SK-N-SH (cell line): ENCODE data around the gene SVBP. TPM values are rescaled to one million over a fixed set of nuclear protein-coding genes. Genes with fewer than 3 reads are reported as not detected.

Experiments used
- CTCF ChIA-PET: fragments of 300-600, 350-600 bp; formaldehyde crosslinking; extraction: SDS; loops from one replicate; lab custom pipeline; 2021; lab: Yijun Ruan, JAX
- POLR2A ChIA-PET: fragments of 350-600 bp; sonication (Branson Sonifier 250); formaldehyde crosslinking; extraction: SDS; loops from one replicate; lab custom pipeline; 2020; ENCODE audit warnings: antibody characterized with exemption, inconsistent platforms; lab: Yijun Ruan, JAX
- DNase-seq: peaks from one replicate; pipeline ENCODE4 v3.0.0; 2012
- H2AFZ ChIP-seq: fragments of 200-600 bp; sonication (generic); 2 replicates; pipeline ENCODE4 v1.8.1; 2016; ENCODE audit warnings: antibody characterized with exemption, mild to moderate bottlenecking, low read depth
- H3F3A ChIP-seq: fragments of 200-600 bp; sonication (generic); replicated peaks from 2 replicates; pipeline ENCODE3; 2016; ENCODE audit warnings: antibody characterized with exemption, mild to moderate bottlenecking; ENCODE audit not compliant: insufficient read depth
- H3K27ac ChIP-seq, 2 experiments: fragments of 200-500 bp in 1 of 2; fragments of 200-600 bp in 1 of 2; sonication (Bioruptor generic) in 1 of 2; sonication (generic), shearing (Covaris generic) in 1 of 2; 2 replicates each; pipeline versions ENCODE4 v1.5.1 to v1.6.1; 2014 to 2016; ENCODE audit warnings: low read depth in 2 of 2, inconsistent platforms in 1 of 2, low read length in 1 of 2, mild to moderate bottlenecking in 1 of 2, mixed read lengths in 1 of 2
- H3K27me3 ChIP-seq: fragments of 200-600 bp; sonication (generic), shearing (Covaris generic); 2 replicates; pipeline ENCODE4 v1.6.1; 2016; ENCODE audit warnings: mixed run types; ENCODE audit not compliant: insufficient read depth
- H3K36me3 ChIP-seq, 2 experiments: fragments of 200-500 bp in 1 of 2; fragments of 200-600 bp in 1 of 2; sonication (Bioruptor generic) in 1 of 2; sonication (generic) in 1 of 2; replicated peaks in 1 of 2; 2 replicates each; pipeline versions ENCODE3 to v1.5.1; 2014 to 2016; ENCODE audit warnings: low read length in 1 of 2, mild to moderate bottlenecking in 1 of 2; ENCODE audit not compliant: insufficient read depth in 2 of 2, control insufficient read depth in 1 of 2
- H3K4me1 ChIP-seq, 2 experiments: fragments of 200-500 bp in 1 of 2; fragments of 200-600 bp in 1 of 2; sonication (Bioruptor generic) in 1 of 2; sonication (generic), shearing (Covaris generic) in 1 of 2; 2 replicates each; pipeline versions ENCODE4 v1.5.1 to v1.6.1; 2014 to 2016; ENCODE audit warnings: low read depth in 1 of 2, low read length in 1 of 2, mixed run types in 1 of 2; ENCODE audit not compliant: insufficient read depth in 2 of 2, control insufficient read depth in 1 of 2
- H3K4me2 ChIP-seq: fragments of 200-600 bp; sonication (generic), shearing (Covaris generic); 2 replicates; pipeline ENCODE4 v1.6.1; 2017; ENCODE audit warnings: mixed run types
- H3K4me3 ChIP-seq, 2 experiments: fragments of 200-500 bp in 1 of 2; fragments of 200-600 bp in 1 of 2; sonication (Bioruptor generic) in 1 of 2; sonication (generic), shearing (Covaris generic) in 1 of 2; 2 replicates each; pipeline versions ENCODE4 v1.5.1 to v1.8.1; 2014 to 2016; ENCODE audit warnings: low read depth in 2 of 2, inconsistent platforms in 1 of 2, low read length in 1 of 2, mild to moderate bottlenecking in 1 of 2, mixed read lengths in 1 of 2, moderate library complexity in 1 of 2
- H3K79me2 ChIP-seq: fragments of 200-600 bp; sonication (generic); 2 replicates; pipeline ENCODE4 v1.8.1; 2017; ENCODE audit warnings: mild to moderate bottlenecking; ENCODE audit not compliant: insufficient read depth
- H3K9ac ChIP-seq: fragments of 200-600 bp; sonication (generic); 2 replicates; pipeline ENCODE4 v1.6.1; 2017; ENCODE audit warnings: mixed run types
- H3K9me2 ChIP-seq: fragments of 200-600 bp; sonication (generic); 2 replicates; pipeline ENCODE4 v1.6.1; 2017; ENCODE audit warnings: mixed run types
- H3K9me3 ChIP-seq: fragments of 200-600 bp; sonication (generic); 2 replicates; pipeline ENCODE4 v1.6.1; 2017; ENCODE audit warnings: mixed run types, mild to moderate bottlenecking, moderate library complexity
- H4K20me1 ChIP-seq: fragments of 200-600 bp; sonication (generic); 2 replicates; pipeline ENCODE4 v1.6.1; 2017; ENCODE audit warnings: mild to moderate bottlenecking, mixed run types; ENCODE audit not compliant: insufficient read depth
- CTCF ChIP-seq: fragments of 200-600 bp; sonication (generic); IDR thresholded peaks from 2 replicates; pipeline ENCODE4 v1.6.1; 2017; ENCODE audit warnings: antibody characterized with exemption, mild to moderate bottlenecking, moderate library complexity
- EP300 ChIP-seq, 2 experiments: IDR thresholded peaks; 2 replicates each; pipeline versions ENCODE4 v1.4.0 to v1.6.1; 2012; ENCODE audit warnings: borderline replicate concordance in 1 of 2, low read depth in 1 of 2, low read length in 1 of 2
- GATA2 ChIP-seq: sonication (generic); formaldehyde crosslinking; IDR thresholded peaks from 2 replicates; pipeline ENCODE4 v1.5.0; 2020; ENCODE audit warnings: mild to moderate bottlenecking, missing genetic modification reagents
- JUND ChIP-seq: IDR thresholded peaks from 2 replicates; pipeline ENCODE4 v1.4.0; 2012
- MXI1 ChIP-seq: IDR thresholded peaks from 2 replicates; pipeline ENCODE4 v1.6.1; 2012; ENCODE audit warnings: mild to moderate bottlenecking, low read depth, low read length, improper control_type of control experiment
- POLR2AphosphoS5 ChIP-seq: IDR thresholded peaks from 2 replicates; pipeline ENCODE4 v1.6.1; 2012; ENCODE audit warnings: low read depth, low read length
- RCOR1 ChIP-seq: fragments of 150-350 bp; IDR thresholded peaks from 2 replicates; pipeline ENCODE4 v1.6.1; 2017; ENCODE audit warnings: antibody characterized with exemption, low read length
- SIN3A ChIP-seq: IDR thresholded peaks from 2 replicates; pipeline ENCODE4 v1.6.1; 2012; ENCODE audit warnings: low read depth, mild to moderate bottlenecking, low read length, moderate library complexity, borderline replicate concordance
- SMC3 ChIP-seq: IDR thresholded peaks from 2 replicates; pipeline ENCODE4 v1.6.1; 2012; ENCODE audit warnings: low read depth, low read length, improper control_type of control experiment
- TAF1 ChIP-seq: IDR thresholded peaks from 2 replicates; pipeline ENCODE4 v1.6.1; 2012; ENCODE audit warnings: low read depth, mild to moderate bottlenecking, low read length, moderate library complexity, borderline replicate concordance
- WGBS: methylation state at CpG from one replicate; pipeline ENCODE4 v1.1.6; 2017; ENCODE audit warnings: low lambda C conversion rate; 5-methylcytosine and 5-hydroxymethylcytosine counted together
- polyA plus RNA-seq, 3 experiments: library from polyadenylated mRNA; depleted of rRNA; stranded (reverse); fragments of >200 nt; gene quantifications; 2 replicates each; pipeline ENCODE4 v1.2.3, GENCODE V29; 2012
- TF ChIP-seq, protein P1 (sequence below): IDR thresholded peaks from 2 replicates; pipeline ENCODE4 v1.4.0; 2012; ENCODE audit warnings: low read depth, borderline replicate concordance
- TF ChIP-seq, protein P2 (sequence below): IDR thresholded peaks from 2 replicates; pipeline ENCODE4 v1.4.0; 2012; ENCODE audit warnings: low read depth, borderline replicate concordance

Gene SVBP
- polyA plus RNA-seq, 1 of the 3 experiments (the other 2 are of a cell fraction), result 18.6 TPM

GRCh38 chr1:42783092-42783491, 34.1 kb downstream of the SVBP start:
- POLR2A ChIA-PET, result interaction anchor here (2.4 kb wide), 1 partner anchor 16 kb away, joined by 7 read pairs; the partner anchor contains the start of genes C1orf50 and P3H1
- CTCF ChIA-PET, result interaction anchor here (0.8 to 4.4 kb wide), 7 partner anchors 16 to 467 kb away, joined by 3 to 33 read pairs (median 3); no protein-coding TSS in a partner anchor

DNA sequence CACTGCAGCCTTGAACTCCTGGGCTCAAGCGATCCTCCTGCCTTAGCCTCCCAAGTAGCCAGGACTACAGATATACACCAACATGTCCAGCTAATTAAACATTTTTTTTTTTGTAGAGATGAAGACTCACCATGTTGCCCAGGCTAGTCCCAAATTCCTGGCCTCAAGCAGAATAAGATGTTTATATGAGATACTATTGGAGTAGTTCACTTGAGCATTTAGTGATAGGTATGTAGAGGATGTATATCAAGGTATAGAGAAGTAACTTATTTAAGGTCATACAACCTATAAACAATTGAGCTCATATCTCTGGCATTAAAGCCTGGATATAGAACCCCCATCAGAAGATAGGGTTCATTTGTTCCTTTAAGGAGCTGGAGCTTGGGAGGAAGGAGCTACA, 37.0 kb downstream of the SVBP start:
- Histone ChIP-seq H4K20me1 (no peaks in the 10 kb centered on the region), H3K9me2 (no peaks in the 10 kb centered on the region), H3K4me1 (no peaks in the 10 kb centered on the region), H3K4me3 (no peak overlapping the region), H3F3A (no peaks in the 10 kb centered on the region), H3K4me2 (no peak overlapping the region)
- TF ChIP-seq SIN3A (no peak), CTCF (no peak), EP300 (IDR thresholded peaks at IDR 0.05; ENCODE audit: borderline replicate concordance in 1 of 2, low read depth in 1 of 2, low read length in 1 of 2) (no peak)
- TF ChIP-seq, protein P1, sequence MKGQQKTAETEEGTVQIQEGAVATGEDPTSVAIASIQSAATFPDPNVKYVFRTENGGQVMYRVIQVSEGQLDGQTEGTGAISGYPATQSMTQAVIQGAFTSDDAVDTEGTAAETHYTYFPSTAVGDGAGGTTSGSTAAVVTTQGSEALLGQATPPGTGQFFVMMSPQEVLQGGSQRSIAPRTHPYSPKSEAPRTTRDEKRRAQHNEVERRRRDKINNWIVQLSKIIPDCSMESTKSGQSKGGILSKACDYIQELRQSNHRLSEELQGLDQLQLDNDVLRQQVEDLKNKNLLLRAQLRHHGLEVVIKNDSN, result no peak
- TF ChIP-seq, all 33 proteins: peak for 0
- POLR2A ChIA-PET, result no interaction called here
- WGBS, result 94% methylated on average over 1 of the region's 1 CpG
- Histone ChIP-seq H3K27me3 (no peaks in the 10 kb centered on the region), H2AFZ (no peak overlapping the region), H3K36me3 (peaks cover 44 to 47% of the 10 kb centered on the region in 2 experiments), H3K9ac (no peak overlapping the region), H3K9me3 (no peaks in the 10 kb centered on the region), H3K27ac (no peak overlapping the region), H3K79me2 (no peaks in the 10 kb centered on the region; the same call in 1 of the 2 replicates)
- CTCF ChIA-PET, result interaction anchor here (1.0 to 4.9 kb wide), 5 partner anchors 9 to 292 kb away, joined by 3 to 118 read pairs (median 7); no protein-coding TSS in a partner anchor
- DNase-seq, result no peak

More at GRCh38 chr1:42783092-42783491, 34.1 kb downstream of the SVBP start:
- Histone ChIP-seq H3K27me3 (no peaks in the 10 kb centered on the region), H3K27ac (no peak overlapping the region), H3K79me2 (no peaks in the 10 kb centered on the region; the same call in 1 of the 2 replicates), H3K9ac (no peak overlapping the region), H4K20me1 (no peaks in the 10 kb centered on the region), H3F3A (no peaks in the 10 kb centered on the region), H3K4me1 (peaks cover 0 to 6% of the 10 kb centered on the region in 2 experiments; a peak in 1 of 4 replicates), H2AFZ (no peak overlapping the region), H3K4me3 (no peak overlapping the region), H3K9me3 (no peaks in the 10 kb centered on the region), H3K36me3 (peaks cover 25 to 30% of the 10 kb centered on the region in 2 experiments), H3K4me2 (no peak overlapping the region), H3K9me2 (no peaks in the 10 kb centered on the region)
- no peak for DNase-seq
- WGBS, result 93% methylated on average over 2 of the region's 2 CpGs
- TF ChIP-seq MXI1 (no peak), SMC3 (no peak), TAF1 (no peak), GATA2 (CRISPR knock-in tag) (no peak), SIN3A (no peak), RCOR1 (no peak), POLR2AphosphoS5 (no peak), CTCF (no peak), JUND (no peak)
- TF ChIP-seq, protein P2, sequence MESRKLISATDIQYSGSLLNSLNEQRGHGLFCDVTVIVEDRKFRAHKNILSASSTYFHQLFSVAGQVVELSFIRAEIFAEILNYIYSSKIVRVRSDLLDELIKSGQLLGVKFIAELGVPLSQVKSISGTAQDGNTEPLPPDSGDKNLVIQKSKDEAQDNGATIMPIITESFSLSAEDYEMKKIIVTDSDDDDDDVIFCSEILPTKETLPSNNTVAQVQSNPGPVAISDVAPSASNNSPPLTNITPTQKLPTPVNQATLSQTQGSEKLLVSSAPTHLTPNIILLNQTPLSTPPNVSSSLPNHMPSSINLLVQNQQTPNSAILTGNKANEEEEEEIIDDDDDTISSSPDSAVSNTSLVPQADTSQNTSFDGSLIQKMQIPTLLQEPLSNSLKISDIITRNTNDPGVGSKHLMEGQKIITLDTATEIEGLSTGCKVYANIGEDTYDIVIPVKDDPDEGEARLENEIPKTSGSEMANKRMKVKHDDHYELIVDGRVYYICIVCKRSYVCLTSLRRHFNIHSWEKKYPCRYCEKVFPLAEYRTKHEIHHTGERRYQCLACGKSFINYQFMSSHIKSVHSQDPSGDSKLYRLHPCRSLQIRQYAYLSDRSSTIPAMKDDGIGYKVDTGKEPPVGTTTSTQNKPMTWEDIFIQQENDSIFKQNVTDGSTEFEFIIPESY, result no peak
